ENCODE data around the gene CRIP3. TPM values are rescaled to one million over a fixed set of nuclear protein-coding genes. Genes with fewer than 3 reads are reported as not detected.

The CRIP3 gene
- total and polyA plus RNA-seq, 2 of the 13 experiments (the other 11 are each of a cell fraction or from before 2014, with no cell fraction given): 6.3 to 9.3 TPM

DNA sequence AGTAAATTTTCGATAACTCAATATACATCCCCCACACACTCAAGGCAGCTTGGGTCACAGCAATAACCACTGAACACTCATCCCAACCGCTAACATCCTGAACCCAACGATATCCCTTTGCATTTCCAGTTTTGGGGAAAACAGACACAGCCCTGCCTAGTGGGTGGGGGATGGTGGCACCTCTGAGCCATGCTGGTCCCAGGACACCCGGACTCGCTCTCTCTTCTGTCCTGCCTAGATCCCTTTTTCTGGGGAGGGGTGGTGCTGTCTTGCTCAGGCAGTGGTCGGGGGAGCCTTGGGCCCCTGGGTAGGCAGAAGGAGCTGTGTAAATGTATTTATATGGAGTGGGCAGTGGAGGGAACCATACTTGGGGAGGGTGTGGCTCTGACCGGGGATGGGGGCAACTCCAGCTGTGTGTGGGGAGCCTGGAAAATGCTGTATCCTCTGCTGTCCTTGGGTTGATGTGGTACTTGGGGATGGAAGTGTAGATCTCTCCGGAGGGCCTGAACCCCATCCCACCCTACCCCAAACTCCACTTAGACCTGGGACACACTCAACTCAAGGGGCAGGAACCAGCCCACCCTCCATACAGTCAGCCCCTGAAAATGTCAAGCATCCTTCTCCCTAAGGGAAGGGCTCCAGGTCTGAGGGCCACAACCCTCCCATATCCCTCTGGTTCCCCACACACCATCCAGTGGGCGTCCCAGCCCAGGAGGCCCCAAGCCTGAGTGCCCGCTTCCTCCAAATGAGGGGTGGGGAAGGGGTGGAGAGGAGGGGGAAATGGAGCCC is 34.3 kb downstream of the CRIP3 start (continued):
- TF ChIP-seq, protein P1, sequence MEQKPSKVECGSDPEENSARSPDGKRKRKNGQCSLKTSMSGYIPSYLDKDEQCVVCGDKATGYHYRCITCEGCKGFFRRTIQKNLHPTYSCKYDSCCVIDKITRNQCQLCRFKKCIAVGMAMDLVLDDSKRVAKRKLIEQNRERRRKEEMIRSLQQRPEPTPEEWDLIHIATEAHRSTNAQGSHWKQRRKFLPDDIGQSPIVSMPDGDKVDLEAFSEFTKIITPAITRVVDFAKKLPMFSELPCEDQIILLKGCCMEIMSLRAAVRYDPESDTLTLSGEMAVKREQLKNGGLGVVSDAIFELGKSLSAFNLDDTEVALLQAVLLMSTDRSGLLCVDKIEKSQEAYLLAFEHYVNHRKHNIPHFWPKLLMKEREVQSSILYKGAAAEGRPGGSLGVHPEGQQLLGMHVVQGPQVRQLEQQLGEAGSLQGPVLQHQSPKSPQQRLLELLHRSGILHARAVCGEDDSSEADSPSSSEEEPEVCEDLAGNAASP (CRISPR knock-in tag; IDR thresholded peaks at IDR 0.05; ENCODE audit: borderline replicate concordance): no peak
- no peak for TF ChIP-seq PRPF4 (IDR thresholded peaks at IDR 0.05; ENCODE audit: low read depth, low read length, poor library complexity, severe bottlenecking)
- TF ChIP-seq MXD4 (CRISPR knock-in tag; IDR thresholded peaks at IDR 0.05): no peak
- no peak for TF ChIP-seq NR1H2 (CRISPR knock-in tag; IDR thresholded peaks at IDR 0.05; ENCODE audit: borderline replicate concordance, low read depth)
- 0 out of 2 replicates have a peak, but pooled peaks have one; percentile 14 for TF ChIP-seq ZNF839 (CRISPR knock-in tag; IDR thresholded peaks at IDR 0.05; ENCODE audit: borderline replicate concordance)
- no peak for TF ChIP-seq FOXJ3 (CRISPR knock-in tag; IDR thresholded peaks at IDR 0.05; ENCODE audit: borderline replicate concordance)
- no peak for TF ChIP-seq ZNF878 (CRISPR knock-in tag; IDR thresholded peaks at IDR 0.05)
- TF ChIP-seq ZMYM3 (CRISPR knock-in tag; IDR thresholded peaks at IDR 0.05): no peak
- TF ChIP-seq, protein P2, sequence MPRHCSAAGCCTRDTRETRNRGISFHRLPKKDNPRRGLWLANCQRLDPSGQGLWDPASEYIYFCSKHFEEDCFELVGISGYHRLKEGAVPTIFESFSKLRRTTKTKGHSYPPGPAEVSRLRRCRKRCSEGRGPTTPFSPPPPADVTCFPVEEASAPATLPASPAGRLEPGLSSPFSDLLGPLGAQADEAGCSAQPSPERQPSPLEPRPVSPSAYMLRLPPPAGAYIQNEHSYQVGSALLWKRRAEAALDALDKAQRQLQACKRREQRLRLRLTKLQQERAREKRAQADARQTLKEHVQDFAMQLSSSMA (CRISPR knock-in tag; IDR thresholded peaks at IDR 0.05): 0 out of 2 replicates have a peak, but pooled peaks have one; percentile 21
- TF ChIP-seq, protein P3, sequence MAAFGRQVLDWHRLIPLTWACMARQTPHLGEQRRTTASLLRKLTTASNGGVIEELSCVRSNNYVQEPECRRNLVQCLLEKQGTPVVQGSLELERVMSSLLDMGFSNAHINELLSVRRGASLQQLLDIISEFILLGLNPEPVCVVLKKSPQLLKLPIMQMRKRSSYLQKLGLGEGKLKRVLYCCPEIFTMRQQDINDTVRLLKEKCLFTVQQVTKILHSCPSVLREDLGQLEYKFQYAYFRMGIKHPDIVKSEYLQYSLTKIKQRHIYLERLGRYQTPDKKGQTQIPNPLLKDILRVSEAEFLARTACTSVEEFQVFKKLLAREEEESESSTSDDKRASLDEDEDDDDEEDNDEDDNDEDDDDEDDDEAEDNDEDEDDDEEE (CRISPR knock-in tag; IDR thresholded peaks at IDR 0.05): no peak
- TF ChIP-seq SAP130 (CRISPR knock-in tag; IDR thresholded peaks at IDR 0.05; ENCODE audit: low read depth): no peak; the same call in 1 of the 2 replicates
- TF ChIP-seq, protein P4, sequence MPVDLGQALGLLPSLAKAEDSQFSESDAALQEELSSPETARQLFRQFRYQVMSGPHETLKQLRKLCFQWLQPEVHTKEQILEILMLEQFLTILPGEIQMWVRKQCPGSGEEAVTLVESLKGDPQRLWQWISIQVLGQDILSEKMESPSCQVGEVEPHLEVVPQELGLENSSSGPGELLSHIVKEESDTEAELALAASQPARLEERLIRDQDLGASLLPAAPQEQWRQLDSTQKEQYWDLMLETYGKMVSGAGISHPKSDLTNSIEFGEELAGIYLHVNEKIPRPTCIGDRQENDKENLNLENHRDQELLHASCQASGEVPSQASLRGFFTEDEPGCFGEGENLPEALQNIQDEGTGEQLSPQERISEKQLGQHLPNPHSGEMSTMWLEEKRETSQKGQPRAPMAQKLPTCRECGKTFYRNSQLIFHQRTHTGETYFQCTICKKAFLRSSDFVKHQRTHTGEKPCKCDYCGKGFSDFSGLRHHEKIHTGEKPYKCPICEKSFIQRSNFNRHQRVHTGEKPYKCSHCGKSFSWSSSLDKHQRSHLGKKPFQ (CRISPR knock-in tag; IDR thresholded peaks at IDR 0.05; ENCODE audit: insufficient replicate concordance): no peak
- TF ChIP-seq, protein P5, sequence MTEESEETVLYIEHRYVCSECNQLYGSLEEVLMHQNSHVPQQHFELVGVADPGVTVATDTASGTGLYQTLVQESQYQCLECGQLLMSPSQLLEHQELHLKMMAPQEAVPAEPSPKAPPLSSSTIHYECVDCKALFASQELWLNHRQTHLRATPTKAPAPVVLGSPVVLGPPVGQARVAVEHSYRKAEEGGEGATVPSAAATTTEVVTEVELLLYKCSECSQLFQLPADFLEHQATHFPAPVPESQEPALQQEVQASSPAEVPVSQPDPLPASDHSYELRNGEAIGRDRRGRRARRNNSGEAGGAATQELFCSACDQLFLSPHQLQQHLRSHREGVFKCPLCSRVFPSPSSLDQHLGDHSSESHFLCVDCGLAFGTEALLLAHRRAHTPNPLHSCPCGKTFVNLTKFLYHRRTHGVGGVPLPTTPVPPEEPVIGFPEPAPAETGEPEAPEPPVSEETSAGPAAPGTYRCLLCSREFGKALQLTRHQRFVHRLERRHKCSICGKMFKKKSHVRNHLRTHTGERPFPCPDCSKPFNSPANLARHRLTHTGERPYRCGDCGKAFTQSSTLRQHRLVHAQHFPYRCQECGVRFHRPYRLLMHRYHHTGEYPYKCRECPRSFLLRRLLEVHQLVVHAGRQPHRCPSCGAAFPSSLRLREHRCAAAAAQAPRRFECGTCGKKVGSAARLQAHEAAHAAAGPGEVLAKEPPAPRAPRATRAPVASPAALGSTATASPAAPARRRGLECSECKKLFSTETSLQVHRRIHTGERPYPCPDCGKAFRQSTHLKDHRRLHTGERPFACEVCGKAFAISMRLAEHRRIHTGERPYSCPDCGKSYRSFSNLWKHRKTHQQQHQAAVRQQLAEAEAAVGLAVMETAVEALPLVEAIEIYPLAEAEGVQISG (CRISPR knock-in tag; IDR thresholded peaks at IDR 0.05): 0 out of 2 replicates have a peak, but pooled peaks have one; percentile 31
- no peak for TF ChIP-seq MXI1 (IDR thresholded peaks at IDR 0.05; ENCODE audit: borderline replicate concordance, low read depth, low read length)
- no peak for TF ChIP-seq SYNCRIP (IDR thresholded peaks at IDR 0.05; ENCODE audit: insufficient read depth, low read depth, low read length)
- TF ChIP-seq, protein P6, sequence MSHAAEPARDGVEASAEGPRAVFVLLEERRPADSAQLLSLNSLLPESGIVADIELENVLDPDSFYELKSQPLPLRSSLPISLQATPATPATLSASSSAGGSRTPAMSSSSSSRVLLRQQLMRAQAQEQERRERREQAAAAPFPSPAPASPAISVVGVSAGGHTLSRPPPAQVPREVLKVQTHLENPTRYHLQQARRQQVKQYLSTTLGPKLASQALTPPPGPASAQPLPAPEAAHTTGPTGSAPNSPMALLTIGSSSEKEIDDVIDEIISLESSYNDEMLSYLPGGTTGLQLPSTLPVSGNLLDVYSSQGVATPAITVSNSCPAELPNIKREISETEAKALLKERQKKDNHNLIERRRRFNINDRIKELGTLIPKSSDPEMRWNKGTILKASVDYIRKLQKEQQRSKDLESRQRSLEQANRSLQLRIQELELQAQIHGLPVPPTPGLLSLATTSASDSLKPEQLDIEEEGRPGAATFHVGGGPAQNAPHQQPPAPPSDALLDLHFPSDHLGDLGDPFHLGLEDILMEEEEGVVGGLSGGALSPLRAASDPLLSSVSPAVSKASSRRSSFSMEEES (CRISPR knock-in tag; IDR thresholded peaks at IDR 0.05): no peak
- TF ChIP-seq ZNF431 (CRISPR knock-in tag; IDR thresholded peaks at IDR 0.05; ENCODE audit: borderline replicate concordance, low read depth): no peak
